ENCODE data around the gene CEND1.
A peak's percentile ranks its signal among the peaks of the same experiment; 100 is the strongest.
"Not testable (repeated sequence)": the region's sequence is repeated elsewhere in the genome, so short reads cannot be mapped to it uniquely, and the experiment has no call there.

CEND1 gene

GRCh38 chr11:746289-747157, 43.4 kb downstream of the CEND1 start:
- H3K9me3 ChIP-seq (ENCODE audit: control insufficient read depth, insufficient read depth, low read depth, low read length): no peaks in the 10 kb centered on the region
- H3K36me3 ChIP-seq (ENCODE audit: control insufficient read depth, insufficient read depth, low read length): peaks cover 10% of the 10 kb centered on the region
- H3K27me3 ChIP-seq (ENCODE audit: control insufficient read depth, insufficient read depth, low read length): no peaks in the 10 kb centered on the region
- peak overlapping the region; percentile 84 for H3K4me3 ChIP-seq (ENCODE audit: low read depth, low read length)
- peaks cover 21% of the 10 kb centered on the region for H3K4me1 ChIP-seq (ENCODE audit: control insufficient read depth, insufficient read depth, low read length)
- H3K9ac ChIP-seq (ENCODE audit: low read length): peak overlapping the region; percentile 92
- peak overlapping the region; percentile 88 for H3K27ac ChIP-seq (ENCODE audit: low read depth, low read length)

GRCh38 chr11:745428-745827, 44.5 kb downstream of the CEND1 start:
- Histone ChIP-seq H3K27ac (ENCODE audit: low read depth, low read length) (peak overlapping the region; percentile 45; the same call in 1 of the 2 replicates), H3K36me3 (ENCODE audit: control insufficient read depth, insufficient read depth, low read length) (peaks cover 6% of the 10 kb centered on the region; the same call in 1 of the 2 replicates), H3K9ac (ENCODE audit: low read length) (no peak overlapping the region), H3K4me1 (ENCODE audit: control insufficient read depth, insufficient read depth, low read length) (peaks cover 21% of the 10 kb centered on the region), H3K9me3 (ENCODE audit: control insufficient read depth, insufficient read depth, low read depth, low read length) (no peaks in the 10 kb centered on the region), H3K27me3 (ENCODE audit: control insufficient read depth, insufficient read depth, low read length) (no peaks in the 10 kb centered on the region), H3K4me3 (ENCODE audit: low read depth, low read length) (no peak overlapping the region)

GRCh38 chr11:742571-743201, 47.2 kb downstream of the CEND1 start:
- Histone ChIP-seq H3K9me3 (ENCODE audit: control insufficient read depth, insufficient read depth, low read depth, low read length) (no peaks in the 10 kb centered on the region), H3K9ac (ENCODE audit: low read length) (no peak overlapping the region), H3K4me3 (ENCODE audit: low read depth, low read length) (no peak overlapping the region), H3K27ac (ENCODE audit: low read depth, low read length) (no peak overlapping the region), H3K4me1 (ENCODE audit: control insufficient read depth, insufficient read depth, low read length) (peaks cover 14% of the 10 kb centered on the region; the same call in 1 of the 2 replicates), H3K27me3 (ENCODE audit: control insufficient read depth, insufficient read depth, low read length) (no peaks in the 10 kb centered on the region), H3K36me3 (ENCODE audit: control insufficient read depth, insufficient read depth, low read length) (no peaks in the 10 kb centered on the region)

GRCh38 chr11:742156-742546, 47.7 kb downstream of the CEND1 start:
- H3K9me3 ChIP-seq (ENCODE audit: control insufficient read depth, insufficient read depth, low read depth, low read length): no peaks in the 10 kb centered on the region
- no peak overlapping the region for H3K9ac ChIP-seq (ENCODE audit: low read length)
- no peak overlapping the region for H3K27ac ChIP-seq (ENCODE audit: low read depth, low read length)
- H3K36me3 ChIP-seq (ENCODE audit: control insufficient read depth, insufficient read depth, low read length): no peaks in the 10 kb centered on the region
- H3K4me3 ChIP-seq (ENCODE audit: low read depth, low read length): no peak overlapping the region
- no peaks in the 10 kb centered on the region for H3K27me3 ChIP-seq (ENCODE audit: control insufficient read depth, insufficient read depth, low read length)
- H3K4me1 ChIP-seq (ENCODE audit: control insufficient read depth, insufficient read depth, low read length): peaks cover 14% of the 10 kb centered on the region

GRCh38 chr11:737899-738298, 52.0 kb downstream of the CEND1 start:
- H3K27me3 ChIP-seq (ENCODE audit: control insufficient read depth, insufficient read depth, low read length); H3K36me3 ChIP-seq (ENCODE audit: control insufficient read depth, insufficient read depth, low read length); H3K9ac ChIP-seq (ENCODE audit: low read length); H3K27ac ChIP-seq (ENCODE audit: low read depth, low read length); H3K4me1 ChIP-seq (ENCODE audit: control insufficient read depth, insufficient read depth, low read length); H3K4me3 ChIP-seq (ENCODE audit: low read depth, low read length); H3K9me3 ChIP-seq (ENCODE audit: control insufficient read depth, insufficient read depth, low read depth, low read length): not testable (repeated sequence)

- no peak overlapping the region for H3K4me3 ChIP-seq (ENCODE audit: low read depth, low read length)
- no peaks in the 10 kb centered on the region for H3K27me3 ChIP-seq (ENCODE audit: control insufficient read depth, insufficient read depth, low read length)
- no peaks in the 10 kb centered on the region for H3K36me3 ChIP-seq (ENCODE audit: control insufficient read depth, insufficient read depth, low read length)
- no peak overlapping the region for H3K9ac ChIP-seq (ENCODE audit: low read length)
- H3K4me1 ChIP-seq (ENCODE audit: control insufficient read depth, insufficient read depth, low read length): no peaks in the 10 kb centered on the region; the same call in 1 of the 2 replicates
- no peaks in the 10 kb centered on the region for H3K9me3 ChIP-seq (ENCODE audit: control insufficient read depth, insufficient read depth, low read depth, low read length)
- no peak overlapping the region for H3K27ac ChIP-seq (ENCODE audit: low read depth, low read length)
These were observed 52.5 kb downstream of the CEND1 start for GRCh38 chr11:737366-737765.

Data from HUES6 (cell line).